ENCODE data around the gene CLDN7.

The CLDN7 gene

GRCh38 chr17:7219812-7220592, 42.3 kb downstream of the CLDN7 start, which contains the start of the genes ACADVL and DLG4:
TSS of gene ACADVL (plus strand) at chr17:7219938. CDS start at chr17:7219985, 47 bp downstream.
TSS of gene DLG4 (minus strand) at chr17:7219836.
- Mint-ChIP-seq H3K4me3 (peak within 1 kb of the TSS; percentile 95), H3K4me1 (peaks cover 33% of the 10 kb centered on the region), H3K27ac (peak within 1 kb of the TSS; percentile 86), H3K27me3 (peaks cover 4% of the 10 kb centered on the region), H3K9me3 (no peaks in the 10 kb centered on the region), H3K36me3 (peaks cover 9% of the 10 kb centered on the region)
- peak; percentile 40 to 69 for DNase-seq (ENCODE audit: low spot score in 2 of 2)
- peak; percentile 69 for ATAC-seq (ENCODE audit: low read depth)

- Mint-ChIP-seq H3K9me3 (no peaks in the 10 kb centered on the region), H3K4me1 (peaks cover 39% of the 10 kb centered on the region), H3K27me3 (peaks cover 4% of the 10 kb centered on the region), H3K27ac (peak overlapping the region; percentile 86), H3K4me3 (peak overlapping the region; percentile 95), H3K36me3 (peaks cover 9% of the 10 kb centered on the region)
- no peak for ATAC-seq (ENCODE audit: low read depth)
- no peak for DNase-seq (ENCODE audit: low spot score in 2 of 2)
Measured at GRCh38 chr17:7219229-7219811, 43.0 kb downstream of the CLDN7 start.

DNA sequence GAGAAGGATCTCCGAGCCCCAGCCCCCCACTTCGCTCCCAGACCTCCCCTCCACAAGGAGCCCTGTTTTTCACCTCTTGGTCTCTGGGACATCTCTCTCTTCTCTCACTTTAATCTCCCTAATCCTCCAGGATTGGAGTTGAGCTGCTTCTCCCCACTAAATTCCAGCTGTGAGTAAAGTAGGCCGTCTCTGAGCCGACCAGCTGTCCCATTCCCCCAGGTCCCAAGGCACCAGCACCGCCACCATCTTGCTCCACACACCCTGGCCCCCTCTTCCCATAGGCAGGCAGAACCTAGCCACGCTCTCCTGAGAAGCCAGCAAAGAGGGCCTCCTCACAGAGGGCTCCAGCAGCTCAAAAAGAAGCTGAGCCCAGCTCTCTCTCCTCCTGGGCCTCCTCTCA, 43.5 kb downstream of the CLDN7 start:
- H3K27ac Mint-ChIP-seq, result no peak overlapping the region

DNA sequence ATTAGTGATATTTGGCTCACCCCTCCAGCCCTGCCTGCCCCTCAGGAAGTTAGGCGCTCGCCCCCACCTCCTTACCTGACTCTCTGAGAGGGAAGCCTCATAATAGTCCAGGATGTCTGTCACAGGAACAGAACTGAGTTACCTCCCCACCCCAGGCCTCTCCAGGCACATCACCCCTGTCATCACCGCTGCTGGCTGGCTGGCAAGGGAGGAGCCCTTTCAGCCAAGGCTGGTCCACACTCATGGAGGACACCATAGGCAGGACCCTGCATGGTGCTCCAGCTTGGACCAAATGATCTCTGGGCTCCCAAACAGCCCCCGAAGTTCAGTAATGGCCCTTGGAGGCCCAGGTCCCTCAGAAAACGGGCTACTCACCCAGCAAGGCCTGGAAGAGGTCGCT, 44.1 kb downstream of the CLDN7 start:
- no peak overlapping the region for H3K27ac Mint-ChIP-seq
- ATAC-seq (ENCODE audit: low read depth) (no peak), DNase-seq (ENCODE audit: low spot score in 2 of 2) (no peak)
- H3K4me3 Mint-ChIP-seq, result peak overlapping the region; percentile 46
- H3K4me1 Mint-ChIP-seq, result peaks cover 50% of the 10 kb centered on the region
- H3K36me3 Mint-ChIP-seq, result no peaks in the 10 kb centered on the region
- peaks cover 6% of the 10 kb centered on the region for H3K27me3 Mint-ChIP-seq
- H3K9me3 Mint-ChIP-seq, result no peaks in the 10 kb centered on the region

More for the DNA sequence above, 43.5 kb downstream of the CLDN7 start:
- Mint-ChIP-seq H3K4me3 (peak overlapping the region; percentile 57), H3K27me3 (peaks cover 4% of the 10 kb centered on the region), H3K9me3 (no peaks in the 10 kb centered on the region), H3K36me3 (peaks cover 5% of the 10 kb centered on the region), H3K4me1 (peaks cover 44% of the 10 kb centered on the region)
- DNase-seq (ENCODE audit: low spot score in 2 of 2), result no peak
- ATAC-seq (ENCODE audit: low read depth), result no peak

- Mint-ChIP-seq H3K4me3 (peak overlapping the region; percentile 47), H3K36me3 (no peaks in the 10 kb centered on the region), H3K27ac (no peak overlapping the region), H3K4me1 (peaks cover 50% of the 10 kb centered on the region), H3K9me3 (no peaks in the 10 kb centered on the region), H3K27me3 (peaks cover 6% of the 10 kb centered on the region)
- DNase-seq (ENCODE audit: low spot score in 2 of 2) (no peak), ATAC-seq (ENCODE audit: low read depth) (no peak)
Measured at GRCh38 chr17:7217113-7217987, 44.9 kb downstream of the CLDN7 start.

DNA sequence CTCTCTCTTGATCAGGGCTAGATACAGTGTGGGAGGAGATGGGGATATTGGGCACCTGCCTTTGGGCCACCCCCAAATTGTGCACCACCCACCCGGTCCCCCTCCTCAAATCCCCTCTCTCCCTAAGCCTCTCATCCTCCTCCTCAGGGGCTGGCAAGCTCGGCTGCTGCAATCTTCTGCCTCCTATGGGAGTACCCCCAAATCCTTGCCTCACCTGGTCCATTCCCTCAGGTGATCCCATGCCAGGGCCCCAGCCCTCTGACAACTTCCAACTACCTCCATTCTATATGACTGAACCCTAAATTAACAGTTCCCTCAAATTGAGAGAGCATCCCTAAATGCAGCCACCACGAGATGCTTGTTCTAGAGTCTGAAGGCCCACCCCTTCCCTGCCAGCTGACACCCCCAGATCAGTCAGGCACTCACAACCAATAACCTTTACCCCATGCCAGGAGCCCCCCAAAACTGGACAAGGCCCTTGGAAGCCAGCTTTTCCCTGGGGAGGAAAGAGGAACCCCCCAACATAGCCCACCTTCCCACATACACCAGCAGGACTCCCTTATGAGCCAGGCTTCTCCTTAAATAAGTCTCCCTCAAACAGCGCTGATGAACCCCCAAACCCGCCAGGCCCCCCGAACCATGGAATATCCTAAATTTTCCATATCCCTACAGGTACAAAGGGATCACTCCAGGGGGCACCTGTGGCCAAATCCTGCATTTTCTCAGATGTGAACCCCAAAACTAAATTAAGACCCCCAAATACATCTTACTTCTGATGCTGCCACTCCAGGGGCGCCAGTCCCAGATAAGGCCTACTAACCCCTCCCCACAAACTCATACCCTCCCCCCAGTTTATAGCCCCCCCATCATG, 45.8 kb downstream of the CLDN7 start:
- ATAC-seq (ENCODE audit: low read depth), result no peak
- H3K9me3 Mint-ChIP-seq, result no peaks in the 10 kb centered on the region
- H3K4me1 Mint-ChIP-seq, result peaks cover 48% of the 10 kb centered on the region
- H3K27me3 Mint-ChIP-seq, result peaks cover 9% of the 10 kb centered on the region
- peak overlapping the region; percentile 90 for H3K27ac Mint-ChIP-seq
- H3K36me3 Mint-ChIP-seq, result no peaks in the 10 kb centered on the region
- peak overlapping the region; percentile 21 for H3K4me3 Mint-ChIP-seq
- no peak for DNase-seq (ENCODE audit: low spot score in 2 of 2)

DNA sequence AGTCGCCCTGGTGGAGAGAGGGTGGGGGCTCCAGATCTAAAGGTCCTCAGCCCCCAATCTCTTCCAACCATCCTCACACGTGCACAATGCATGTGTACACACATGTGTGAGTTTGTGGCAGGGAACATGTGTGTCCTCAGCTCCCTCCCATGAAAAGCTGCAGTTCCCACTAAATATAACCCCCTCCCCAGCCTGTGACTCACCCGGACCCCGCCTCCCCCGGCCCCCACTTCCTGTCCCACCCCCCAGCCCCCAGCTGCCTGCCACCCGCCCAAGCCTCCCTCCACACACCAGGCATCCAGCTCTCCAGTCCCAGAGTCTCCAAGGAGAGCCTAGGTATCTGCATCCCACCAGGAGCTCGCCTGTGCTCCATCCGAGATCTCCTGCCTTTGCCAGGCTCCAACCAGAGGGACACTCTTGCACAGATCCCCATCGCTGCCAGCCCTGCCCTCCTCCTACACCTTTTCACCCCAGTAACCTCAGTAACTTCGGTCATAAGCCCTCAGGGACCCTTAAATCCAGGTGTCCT, 46.6 kb downstream of the CLDN7 start:
- Mint-ChIP-seq H3K27ac (peak overlapping the region; percentile 90), H3K27me3 (peaks cover 9% of the 10 kb centered on the region), H3K9me3 (no peaks in the 10 kb centered on the region), H3K36me3 (no peaks in the 10 kb centered on the region), H3K4me1 (peaks cover 42% of the 10 kb centered on the region), H3K4me3 (peak overlapping the region; percentile 21)
- ATAC-seq (ENCODE audit: low read depth) (no peak), DNase-seq (ENCODE audit: low spot score in 2 of 2) (no peak)

DNA sequence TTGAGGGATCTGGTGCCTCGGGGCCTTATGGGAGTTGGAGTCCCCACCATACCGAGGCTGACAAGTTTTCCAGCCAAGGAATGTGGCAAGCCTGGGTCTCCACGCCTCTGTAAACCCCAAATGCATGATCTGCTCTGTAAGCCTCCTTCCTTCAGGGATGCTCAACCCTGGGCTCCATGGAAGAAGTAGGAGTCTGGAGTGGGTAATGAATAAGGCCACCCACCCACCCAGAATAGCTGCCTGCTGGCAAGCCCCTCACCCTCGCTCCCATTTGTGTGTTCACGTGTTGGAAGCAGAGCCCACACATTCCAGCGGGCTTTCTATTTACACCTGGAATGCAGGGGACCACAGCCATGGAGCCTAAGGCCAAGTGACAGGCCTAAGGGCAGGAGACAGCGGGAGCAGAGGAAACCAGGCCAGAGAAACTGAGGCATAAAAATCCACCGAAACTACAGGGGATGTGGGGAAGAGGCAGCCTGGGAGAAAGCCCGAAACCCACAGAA, 47.1 kb downstream of the CLDN7 start:
- Mint-ChIP-seq H3K27me3 (peaks cover 9% of the 10 kb centered on the region), H3K9me3 (no peaks in the 10 kb centered on the region), H3K36me3 (no peaks in the 10 kb centered on the region), H3K4me3 (peak overlapping the region; percentile 96), H3K4me1 (peaks cover 38% of the 10 kb centered on the region), H3K27ac (peak overlapping the region; percentile 98)
- ATAC-seq (ENCODE audit: low read depth), result no peak
- no peak for DNase-seq (ENCODE audit: low spot score in 2 of 2)

- Mint-ChIP-seq H3K9me3 (no peaks in the 10 kb centered on the region), H3K36me3 (no peaks in the 10 kb centered on the region), H3K4me1 (peaks cover 37% of the 10 kb centered on the region), H3K27me3 (peaks cover 9% of the 10 kb centered on the region), H3K4me3 (peak overlapping the region; percentile 96), H3K27ac (peak overlapping the region; percentile 98)
- ATAC-seq (ENCODE audit: low read depth) (peak; percentile 80), DNase-seq (ENCODE audit: low spot score in 2 of 2) (peak; percentile 97 to 99)
Measured at GRCh38 chr17:7214300-7215135, 47.8 kb downstream of the CLDN7 start.

DNA sequence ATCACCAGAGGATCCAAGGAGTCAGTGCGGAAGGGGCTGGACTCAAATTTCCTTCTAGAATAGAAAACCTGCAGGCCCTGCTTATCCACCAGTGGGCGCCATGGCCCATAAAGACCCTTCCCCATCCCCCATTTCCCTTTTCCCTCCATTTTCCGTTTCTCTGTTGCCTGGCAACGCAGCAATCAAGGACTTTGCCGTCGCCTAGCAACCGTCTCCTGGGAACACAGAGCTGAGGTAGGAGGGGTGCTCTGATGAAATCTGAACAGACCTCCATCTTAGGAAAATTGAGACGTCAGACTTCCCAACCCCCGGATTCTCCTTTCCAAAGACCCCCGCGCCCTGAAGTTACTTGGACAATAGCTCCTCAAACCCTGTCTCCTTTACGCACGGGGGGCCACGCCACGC, 48.4 kb downstream of the CLDN7 start:
- Mint-ChIP-seq H3K4me3 (peak overlapping the region; percentile 96), H3K9me3 (no peaks in the 10 kb centered on the region), H3K4me1 (peaks cover 34% of the 10 kb centered on the region), H3K36me3 (no peaks in the 10 kb centered on the region), H3K27me3 (peaks cover 9% of the 10 kb centered on the region), H3K27ac (peak overlapping the region; percentile 98)
- ATAC-seq (ENCODE audit: low read depth) (peak; percentile 18), DNase-seq (ENCODE audit: low spot score in 2 of 2) (peak in 1 of 2 donors; percentile 75)

- DNase-seq (ENCODE audit: low spot score in 2 of 2) (no peak), ATAC-seq (ENCODE audit: low read depth) (no peak)
- peaks cover 39% of the 10 kb centered on the region for H3K4me1 Mint-ChIP-seq
- peaks cover 14% of the 10 kb centered on the region for H3K27me3 Mint-ChIP-seq
- H3K4me3 Mint-ChIP-seq, result no peak overlapping the region
- no peaks in the 10 kb centered on the region for H3K36me3 Mint-ChIP-seq
- no peak overlapping the region for H3K27ac Mint-ChIP-seq
- H3K9me3 Mint-ChIP-seq, result no peaks in the 10 kb centered on the region
Measured at GRCh38 chr17:7211491-7212273, 50.6 kb downstream of the CLDN7 start.
